Nephron progenitor cell (in vitro differentiated cells): Measurements from ENCODE around the gene PLA2G4A.

Experiments
- DNase-seq: peaks from one replicate; pipeline ENCODE4 v3.0.0; 2021
- H3K27ac Mint-ChIP-seq: 2 replicates; pipeline ENCODE4 v1.8.0; 2021; ENCODE audit warnings: mild to moderate bottlenecking, moderate library complexity, mixed read lengths
- H3K27me3 Mint-ChIP-seq: 2 replicates; pipeline ENCODE4 v1.8.0; 2021; ENCODE audit warnings: mild to moderate bottlenecking, low read depth, mixed read lengths; ENCODE audit not compliant: poor library complexity
- H3K36me3 Mint-ChIP-seq: 2 replicates; pipeline ENCODE4 v1.8.0; 2021; ENCODE audit warnings: low read depth, mixed read lengths
- H3K4me1 Mint-ChIP-seq: 2 replicates; pipeline ENCODE4 v1.8.0; 2021; ENCODE audit warnings: mixed read lengths
- H3K4me3 Mint-ChIP-seq: 2 replicates; pipeline ENCODE4 v1.8.0; 2021; ENCODE audit warnings: mild to moderate bottlenecking, moderate library complexity, mixed read lengths
- H3K9me3 Mint-ChIP-seq: 2 replicates; pipeline ENCODE4 v1.8.0; 2021; ENCODE audit warnings: mild to moderate bottlenecking, moderate library complexity, mixed read lengths
- CTCF ChIP-seq: fragments of 200-600 bp; sonication (generic); IDR thresholded peaks from 2 replicates; pipeline ENCODE4 v1.5.0; 2021; ENCODE audit warnings: antibody characterized with exemption

The PLA2G4A gene

GRCh38 chr1:186790101-186790500, 38.6 kb upstream of the PLA2G4A start:
- Mint-ChIP-seq H3K9me3 (no peaks in the 10 kb centered on the region), H3K36me3 (no peaks in the 10 kb centered on the region)

GRCh38 chr1:186792870-186793581, 35.7 kb upstream of the PLA2G4A start:
- no peaks in the 10 kb centered on the region for H3K4me1 Mint-ChIP-seq
- no peak overlapping the region for H3K4me3 Mint-ChIP-seq
- H3K27me3 Mint-ChIP-seq = no peaks in the 10 kb centered on the region
- DNase-seq = no peak
- no peak for TF ChIP-seq CTCF
- H3K9me3 Mint-ChIP-seq = no peaks in the 10 kb centered on the region
- no peaks in the 10 kb centered on the region for H3K36me3 Mint-ChIP-seq
- H3K27ac Mint-ChIP-seq = no peak overlapping the region

More at GRCh38 chr1:186790101-186790500, 38.6 kb upstream of the PLA2G4A start:
- no peak overlapping the region for H3K4me3 Mint-ChIP-seq
- no peak for DNase-seq
- H3K4me1 Mint-ChIP-seq = no peaks in the 10 kb centered on the region
- no peak for TF ChIP-seq CTCF
- H3K27ac Mint-ChIP-seq = no peak overlapping the region
- no peaks in the 10 kb centered on the region for H3K27me3 Mint-ChIP-seq

- DNase-seq = no peak
- Mint-ChIP-seq H3K27me3 (no peaks in the 10 kb centered on the region), H3K27ac (no peak overlapping the region), H3K36me3 (no peaks in the 10 kb centered on the region), H3K9me3 (no peaks in the 10 kb centered on the region), H3K4me1 (no peaks in the 10 kb centered on the region), H3K4me3 (no peak overlapping the region)
- TF ChIP-seq CTCF = no peak
Observed at GRCh38 chr1:186793582-186793927, 35.2 kb upstream of the PLA2G4A start.

GRCh38 chr1:186798960-186799688, 29.6 kb upstream of the PLA2G4A start:
- Mint-ChIP-seq H3K9me3 (no peaks in the 10 kb centered on the region), H3K27me3 (peaks cover 4% of the 10 kb centered on the region), H3K36me3 (no peaks in the 10 kb centered on the region), H3K27ac (no peak overlapping the region), H3K4me1 (no peaks in the 10 kb centered on the region), H3K4me3 (no peak overlapping the region)
- no peak for DNase-seq
- no peak for TF ChIP-seq CTCF

- no peak for TF ChIP-seq CTCF
- H3K27ac Mint-ChIP-seq = no peak overlapping the region
- H3K4me1 Mint-ChIP-seq = no peaks in the 10 kb centered on the region
- no peaks in the 10 kb centered on the region for H3K9me3 Mint-ChIP-seq
- DNase-seq = no peak
- H3K4me3 Mint-ChIP-seq = no peak overlapping the region
- peaks cover 4% of the 10 kb centered on the region for H3K27me3 Mint-ChIP-seq
- H3K36me3 Mint-ChIP-seq = no peaks in the 10 kb centered on the region
Observed at GRCh38 chr1:186799689-186800054, 29.1 kb upstream of the PLA2G4A start.

- no peak for DNase-seq
- Mint-ChIP-seq H3K4me1 (no peaks in the 10 kb centered on the region), H3K27ac (no peak overlapping the region), H3K9me3 (no peaks in the 10 kb centered on the region), H3K36me3 (no peaks in the 10 kb centered on the region), H3K4me3 (no peak overlapping the region), H3K27me3 (peaks cover 4% of the 10 kb centered on the region)
- TF ChIP-seq CTCF = no peak
Observed at GRCh38 chr1:186802388-186802787, 26.4 kb upstream of the PLA2G4A start.
